Skeletal muscle satellite cell (primary cell): ENCODE measurements around the gene SOCS7.

Experiments used
- H3K27me3 ChIP-seq: 2 replicates; pipeline ENCODE4 v1.7.0; 2013; ENCODE audit warnings: low read length; ENCODE audit not compliant: control insufficient read depth, insufficient read depth
- H3K36me3 ChIP-seq: 2 replicates; pipeline ENCODE4 v1.7.0; 2013; ENCODE audit warnings: mild to moderate bottlenecking, control low read depth, low read length; ENCODE audit not compliant: insufficient read depth
- H3K4me1 ChIP-seq: 2 replicates; pipeline ENCODE4 v1.7.0; 2013; ENCODE audit warnings: low read length; ENCODE audit not compliant: control insufficient read depth, insufficient read depth
- H3K4me2 ChIP-seq: 2 replicates; pipeline ENCODE4 v1.7.0; 2013; ENCODE audit warnings: mild to moderate bottlenecking, low read length
- H3K4me3 ChIP-seq: 2 replicates; pipeline ENCODE4 v1.7.0; 2013; ENCODE audit warnings: low read length
- H3K9ac ChIP-seq: 2 replicates; pipeline ENCODE4 v1.7.0; 2013; ENCODE audit warnings: mild to moderate bottlenecking, low read depth, low read length, moderate library complexity
- H3K9me3 ChIP-seq: replicated peaks from 2 replicates; pipeline ENCODE4 v1.7.0; 2013; ENCODE audit warnings: mild to moderate bottlenecking, control low read depth, low read length

Gene SOCS7

DNA sequence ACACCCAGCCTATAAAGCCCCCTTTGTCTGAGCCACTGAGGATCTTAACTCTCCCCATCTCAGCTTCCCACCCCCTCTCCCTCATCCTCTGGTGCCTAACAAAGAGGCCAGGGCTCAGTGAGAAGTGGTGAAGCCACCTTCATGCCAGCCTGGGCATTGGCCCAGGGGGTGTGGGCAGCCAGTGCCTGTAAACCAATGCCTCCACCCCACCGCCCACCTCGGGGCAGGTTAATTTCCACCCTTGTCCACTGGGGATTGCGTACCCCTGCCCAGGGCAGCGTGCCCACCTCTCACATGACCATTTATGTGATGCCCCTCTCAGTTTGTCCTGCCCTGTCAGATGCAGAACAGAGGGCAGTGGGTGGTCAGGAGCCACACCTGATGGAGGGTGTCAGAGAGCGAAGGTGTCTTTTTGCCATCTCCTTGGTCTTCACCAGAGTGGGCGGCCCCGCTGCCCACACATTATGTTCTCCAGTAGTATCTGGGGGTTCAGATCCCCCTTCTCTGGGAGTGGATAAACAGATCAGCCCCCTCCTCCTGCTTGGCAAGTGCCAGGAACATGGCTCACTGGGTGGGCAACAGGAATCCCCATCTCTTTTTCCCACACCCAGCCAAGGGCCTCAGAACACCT, 66.5 kb downstream of the SOCS7 start:
- no peaks in the 10 kb centered on the region for H3K9me3 ChIP-seq
- H3K36me3 ChIP-seq = no peaks in the 10 kb centered on the region
- H3K4me3 ChIP-seq = no peak overlapping the region
- peaks cover 35% of the 10 kb centered on the region for H3K4me1 ChIP-seq
- H3K9ac ChIP-seq = no peak overlapping the region
- H3K27me3 ChIP-seq = peaks cover 28% of the 10 kb centered on the region
- H3K4me2 ChIP-seq = no peak overlapping the region

DNA sequence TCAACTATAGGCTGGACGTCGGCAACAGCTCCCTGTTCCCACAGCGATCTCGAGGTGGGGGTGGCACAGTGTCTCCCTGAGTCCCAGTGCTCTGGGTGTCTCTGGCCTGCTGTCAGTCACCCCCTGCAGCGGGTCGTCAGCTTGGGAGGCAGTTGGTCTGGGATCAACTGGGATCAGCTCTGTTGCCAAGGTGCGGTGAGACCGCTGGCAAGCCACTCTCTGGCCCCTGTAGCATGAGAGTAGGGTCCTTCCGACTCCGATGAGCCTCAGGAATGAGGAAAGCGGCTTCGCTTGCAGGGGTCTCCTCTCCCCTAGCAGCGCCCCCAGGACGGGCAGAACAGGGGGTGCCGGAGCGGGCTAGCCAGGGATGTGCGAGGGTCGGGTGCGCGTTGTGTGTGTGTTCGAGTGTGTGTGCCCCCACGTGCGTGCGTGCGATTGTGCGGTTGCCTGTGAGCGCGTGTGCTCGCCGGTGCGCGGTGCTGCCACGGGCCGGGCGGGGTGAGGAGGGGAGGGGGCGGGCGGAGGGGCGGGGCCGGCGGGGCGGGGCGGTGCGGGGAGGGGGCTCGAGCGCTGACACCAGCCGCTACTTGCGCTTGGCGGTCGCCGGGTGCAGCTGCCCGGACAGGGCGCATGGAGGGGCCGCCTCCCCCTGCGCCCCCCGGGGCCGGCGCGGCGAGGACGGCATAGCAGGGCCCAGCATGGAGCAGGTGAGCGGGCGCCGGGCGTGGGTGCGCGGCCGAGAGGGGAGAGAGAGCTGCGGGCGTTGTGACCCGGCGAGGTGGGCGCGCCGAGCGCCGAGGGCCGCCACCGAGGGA, 67.3 kb downstream of the SOCS7 start:
- H3K36me3 ChIP-seq = no peaks in the 10 kb centered on the region
- H3K4me1 ChIP-seq = peaks cover 35% of the 10 kb centered on the region
- no peak overlapping the region for H3K9ac ChIP-seq
- H3K4me2 ChIP-seq = peak overlapping the region; percentile 59
- H3K27me3 ChIP-seq = peaks cover 28% of the 10 kb centered on the region
- H3K4me3 ChIP-seq = peak overlapping the region; percentile 15
- no peaks in the 10 kb centered on the region for H3K9me3 ChIP-seq

DNA sequence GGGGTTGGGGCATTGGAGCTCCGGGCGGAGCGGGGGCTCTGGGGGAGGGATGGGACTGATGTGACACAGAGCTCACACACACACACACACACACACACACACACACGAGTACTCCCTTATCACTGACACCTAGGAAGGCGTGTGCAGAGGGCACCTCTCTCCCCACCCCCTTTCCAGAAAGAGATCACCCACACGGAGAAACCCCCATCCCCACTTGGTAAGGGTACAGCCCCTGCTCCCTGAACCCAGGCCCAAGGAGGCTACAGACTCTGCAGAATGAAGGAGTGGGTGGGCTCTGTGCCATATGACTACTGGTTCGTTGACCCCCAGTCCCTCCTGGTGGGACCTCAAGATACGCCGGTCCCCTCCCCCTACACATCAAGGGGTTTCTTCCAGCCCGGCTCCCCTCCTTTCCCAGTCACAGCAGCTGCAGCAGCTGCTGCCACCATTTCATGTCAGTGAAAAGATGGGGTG, 67.9 kb downstream of the SOCS7 start:
- Histone ChIP-seq H3K27me3 (peaks cover 28% of the 10 kb centered on the region), H3K4me3 (no peak overlapping the region), H3K9me3 (no peaks in the 10 kb centered on the region)

GRCh38 chr17:38420518-38420917, 68.9 kb downstream of the SOCS7 start:
- H3K4me3 ChIP-seq = no peak overlapping the region
- peaks cover 28% of the 10 kb centered on the region for H3K27me3 ChIP-seq
- no peak overlapping the region for H3K9ac ChIP-seq
- H3K4me1 ChIP-seq = peaks cover 28% of the 10 kb centered on the region
- no peaks in the 10 kb centered on the region for H3K36me3 ChIP-seq
- H3K4me2 ChIP-seq = no peak overlapping the region
- H3K9me3 ChIP-seq = no peaks in the 10 kb centered on the region

More for the DNA sequence above, 67.9 kb downstream of the SOCS7 start:
- H3K4me2 ChIP-seq = no peak overlapping the region
- no peak overlapping the region for H3K9ac ChIP-seq
- H3K4me1 ChIP-seq = peaks cover 35% of the 10 kb centered on the region
- H3K36me3 ChIP-seq = no peaks in the 10 kb centered on the region

GRCh38 chr17:38421171-38421841, 69.7 kb downstream of the SOCS7 start:
- H3K9me3 ChIP-seq = no peaks in the 10 kb centered on the region
- peaks cover 31% of the 10 kb centered on the region for H3K4me1 ChIP-seq
- no peak overlapping the region for H3K9ac ChIP-seq
- H3K36me3 ChIP-seq = no peaks in the 10 kb centered on the region
- peaks cover 28% of the 10 kb centered on the region for H3K27me3 ChIP-seq
- H3K4me3 ChIP-seq = no peak overlapping the region
- H3K4me2 ChIP-seq = peak overlapping the region; percentile 39

- H3K4me1 ChIP-seq = peaks cover 36% of the 10 kb centered on the region
- H3K9ac ChIP-seq = no peak overlapping the region
- H3K9me3 ChIP-seq = no peaks in the 10 kb centered on the region
- H3K36me3 ChIP-seq = no peaks in the 10 kb centered on the region
- H3K27me3 ChIP-seq = peaks cover 24% of the 10 kb centered on the region
- H3K4me3 ChIP-seq = no peak overlapping the region
- no peak overlapping the region for H3K4me2 ChIP-seq
Measured at GRCh38 chr17:38421871-38422827, 70.5 kb downstream of the SOCS7 start.

- Histone ChIP-seq H3K9ac (no peak overlapping the region), H3K36me3 (no peaks in the 10 kb centered on the region), H3K4me2 (no peak overlapping the region), H3K27me3 (peaks cover 7% of the 10 kb centered on the region), H3K9me3 (no peaks in the 10 kb centered on the region), H3K4me1 (peaks cover 45% of the 10 kb centered on the region), H3K4me3 (no peak overlapping the region)
Measured at GRCh38 chr17:38424297-38424972, 72.8 kb downstream of the SOCS7 start.

DNA sequence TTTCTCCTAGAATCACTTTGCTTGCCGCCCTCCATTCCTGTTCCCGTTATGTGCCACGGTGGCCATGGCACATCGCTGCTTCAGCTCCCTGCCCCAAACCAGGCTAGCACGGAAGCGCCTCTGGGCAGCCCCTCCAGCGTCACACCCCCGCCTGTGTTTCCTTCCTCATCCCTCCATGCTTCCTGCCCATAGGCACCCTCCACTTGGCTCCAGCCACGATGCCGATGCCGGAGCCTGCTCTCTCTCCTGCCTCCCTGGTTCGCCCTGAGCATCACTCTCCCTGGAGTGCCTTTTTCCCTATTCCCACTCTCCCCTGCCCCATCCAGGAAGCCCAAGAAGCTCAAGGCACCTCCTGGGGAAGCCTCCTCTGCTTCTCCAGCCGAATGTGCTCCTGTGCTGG, 73.4 kb downstream of the SOCS7 start:
- Histone ChIP-seq H3K4me2 (no peak overlapping the region), H3K4me1 (peaks cover 51% of the 10 kb centered on the region), H3K9ac (no peak overlapping the region), H3K4me3 (no peak overlapping the region), H3K36me3 (no peaks in the 10 kb centered on the region), H3K9me3 (no peaks in the 10 kb centered on the region), H3K27me3 (peaks cover 2% of the 10 kb centered on the region)

GRCh38 chr17:38425744-38426143, 74.1 kb downstream of the SOCS7 start:
- Histone ChIP-seq H3K27me3 (no peaks in the 10 kb centered on the region), H3K9me3 (no peaks in the 10 kb centered on the region), H3K9ac (no peak overlapping the region), H3K4me1 (peaks cover 57% of the 10 kb centered on the region), H3K36me3 (no peaks in the 10 kb centered on the region), H3K4me2 (no peak overlapping the region), H3K4me3 (no peak overlapping the region)

DNA sequence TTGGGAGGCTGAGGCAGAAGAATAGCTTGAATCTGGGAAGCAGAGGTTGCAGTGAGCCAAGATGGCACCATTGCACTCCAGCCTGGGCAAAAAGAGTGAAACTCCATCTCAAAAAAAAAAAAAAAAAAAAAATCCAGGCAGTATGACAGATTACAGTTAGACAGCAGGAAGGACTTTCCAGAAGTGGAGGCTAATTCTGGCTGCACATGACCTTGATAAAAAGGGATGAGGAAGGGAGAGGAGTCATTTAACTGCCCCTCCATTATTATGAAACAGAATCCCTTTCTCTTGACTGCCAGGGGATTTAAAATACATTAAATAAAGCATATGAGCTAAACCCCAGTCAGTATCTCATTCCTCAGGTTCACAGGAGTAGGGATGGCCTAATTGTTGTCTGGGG, 74.8 kb downstream of the SOCS7 start:
- no peak overlapping the region for H3K4me3 ChIP-seq
- H3K4me2 ChIP-seq = no peak overlapping the region
- peaks cover 57% of the 10 kb centered on the region for H3K4me1 ChIP-seq
- no peaks in the 10 kb centered on the region for H3K9me3 ChIP-seq
- H3K27me3 ChIP-seq = no peaks in the 10 kb centered on the region
- no peaks in the 10 kb centered on the region for H3K36me3 ChIP-seq
- H3K9ac ChIP-seq = no peak overlapping the region
